ENCODE results near the gene BLOC1S6. TPM values are rescaled to one million over a fixed set of nuclear protein-coding genes. Genes with fewer than 3 reads are reported as not detected.
A peak's percentile ranks its signal among the peaks of the same experiment; 100 is the strongest.

BLOC1S6 gene
- total RNA-seq, 1 experiment from 2014 or later: 77.1 TPM

- Histone ChIP-seq H3K27me3 (ENCODE audit: low read length) (no peaks in the 10 kb centered on the region), H3K9ac (ENCODE audit: low read length) (no peak overlapping the region), H3K4me2 (ENCODE audit: low read depth, low read length, poor library complexity, severe bottlenecking) (no peak overlapping the region), H3K9me2 (replicated peaks; ENCODE audit: insufficient read depth, low read length) (no peaks in the 10 kb centered on the region), H2AFZ (ENCODE audit: low read length) (no peak overlapping the region), H3K4me1 (ENCODE audit: low read length) (peaks cover 2% of the 10 kb centered on the region), H3K79me2 (ENCODE audit: low read length) (no peaks in the 10 kb centered on the region), H3K4me3 (ENCODE audit: low read length) (no peak overlapping the region), H3K36me3 (ENCODE audit: insufficient read depth, low read length) (no peaks in the 10 kb centered on the region), H3K27ac (ENCODE audit: low read length) (no peak overlapping the region), H4K20me1 (ENCODE audit: insufficient read depth, low read depth, low read length) (no peaks in the 10 kb centered on the region), H3K9me3 (ENCODE audit: low read length) (no peaks in the 10 kb centered on the region)
- DNase-seq: no peak
Observed at GRCh38 chr15:45549541-45550220, 37.5 kb upstream of the BLOC1S6 start.

DNA sequence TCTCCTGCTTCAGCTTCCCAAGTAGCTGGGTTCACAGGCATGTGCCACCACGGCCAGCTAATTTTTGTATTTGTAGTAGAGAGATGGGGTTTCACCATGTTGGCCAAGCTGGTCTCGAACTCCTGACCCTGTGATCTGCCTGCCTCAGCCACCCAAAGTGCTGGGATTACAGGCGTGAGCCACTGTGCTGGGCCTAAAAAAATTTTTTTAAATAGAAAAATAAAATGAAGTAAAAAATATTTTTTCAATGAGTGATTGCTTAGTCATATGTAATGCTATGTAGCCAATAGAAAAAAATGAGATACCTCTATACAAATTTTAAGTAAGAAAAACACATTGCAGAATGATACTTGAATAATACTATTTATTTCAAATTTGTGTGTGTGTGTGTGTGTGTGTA is 36.7 kb upstream of the BLOC1S6 start:
- Histone ChIP-seq H3K36me3 (ENCODE audit: insufficient read depth, low read length) (no peaks in the 10 kb centered on the region), H3K9me2 (replicated peaks; ENCODE audit: insufficient read depth, low read length) (no peaks in the 10 kb centered on the region), H3K79me2 (ENCODE audit: low read length) (no peaks in the 10 kb centered on the region), H3K9ac (ENCODE audit: low read length) (no peak overlapping the region), H4K20me1 (ENCODE audit: insufficient read depth, low read depth, low read length) (no peaks in the 10 kb centered on the region), H3K4me2 (ENCODE audit: low read depth, low read length, poor library complexity, severe bottlenecking) (no peak overlapping the region), H2AFZ (ENCODE audit: low read length) (no peak overlapping the region), H3K9me3 (ENCODE audit: low read length) (no peaks in the 10 kb centered on the region), H3K27me3 (ENCODE audit: low read length) (no peaks in the 10 kb centered on the region), H3K27ac (ENCODE audit: low read length) (no peak overlapping the region), H3K4me3 (ENCODE audit: low read length) (no peak overlapping the region), H3K4me1 (ENCODE audit: low read length) (no peaks in the 10 kb centered on the region)
- no peak for DNase-seq

DNA sequence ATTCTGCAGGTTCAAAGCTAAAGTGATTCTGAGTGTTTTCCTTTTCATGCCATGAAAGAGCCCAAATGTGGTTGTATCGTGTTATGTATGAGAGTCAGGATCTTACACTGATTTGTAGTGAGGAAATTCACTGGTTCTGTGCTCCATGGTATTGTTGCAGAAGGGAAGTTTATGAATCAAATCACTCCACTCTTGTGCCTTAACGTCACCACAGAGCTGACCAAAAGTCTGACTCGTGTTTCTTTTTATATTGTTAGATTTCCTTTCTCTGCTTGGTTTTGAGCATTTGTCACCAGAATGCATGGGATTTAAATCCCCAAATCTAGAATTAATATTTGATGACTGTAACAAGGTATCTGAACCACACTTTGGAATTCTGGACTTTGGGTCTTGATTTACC is 35.5 kb upstream of the BLOC1S6 start:
- no peak for DNase-seq
- H3K9me3 ChIP-seq (ENCODE audit: low read length): no peaks in the 10 kb centered on the region
- H3K4me3 ChIP-seq (ENCODE audit: low read length): no peak overlapping the region
- no peak overlapping the region for H3K27ac ChIP-seq (ENCODE audit: low read length)
- no peak overlapping the region for H2AFZ ChIP-seq (ENCODE audit: low read length)
- H4K20me1 ChIP-seq (ENCODE audit: insufficient read depth, low read depth, low read length): no peaks in the 10 kb centered on the region
- no peaks in the 10 kb centered on the region for H3K9me2 ChIP-seq (replicated peaks; ENCODE audit: insufficient read depth, low read length)
- no peaks in the 10 kb centered on the region for H3K79me2 ChIP-seq (ENCODE audit: low read length)
- no peak overlapping the region for H3K4me2 ChIP-seq (ENCODE audit: low read depth, low read length, poor library complexity, severe bottlenecking)
- H3K9ac ChIP-seq (ENCODE audit: low read length): no peak overlapping the region
- H3K4me1 ChIP-seq (ENCODE audit: low read length): no peaks in the 10 kb centered on the region
- no peaks in the 10 kb centered on the region for H3K27me3 ChIP-seq (ENCODE audit: low read length)
- no peaks in the 10 kb centered on the region for H3K36me3 ChIP-seq (ENCODE audit: insufficient read depth, low read length)

- no peak overlapping the region for H3K4me3 ChIP-seq (ENCODE audit: low read length)
- no peaks in the 10 kb centered on the region for H3K4me1 ChIP-seq (ENCODE audit: low read length)
- no peak overlapping the region for H3K27ac ChIP-seq (ENCODE audit: low read length)
- H3K79me2 ChIP-seq (ENCODE audit: low read length): no peaks in the 10 kb centered on the region
- H3K9me3 ChIP-seq (ENCODE audit: low read length): no peaks in the 10 kb centered on the region
- no peaks in the 10 kb centered on the region for H4K20me1 ChIP-seq (ENCODE audit: insufficient read depth, low read depth, low read length)
- H3K4me2 ChIP-seq (ENCODE audit: low read depth, low read length, poor library complexity, severe bottlenecking): no peak overlapping the region
- peak; percentile 42 for DNase-seq
- no peaks in the 10 kb centered on the region for H3K9me2 ChIP-seq (replicated peaks; ENCODE audit: insufficient read depth, low read length)
- H3K9ac ChIP-seq (ENCODE audit: low read length): no peak overlapping the region
- H3K36me3 ChIP-seq (ENCODE audit: insufficient read depth, low read length): no peaks in the 10 kb centered on the region
- H3K27me3 ChIP-seq (ENCODE audit: low read length): no peaks in the 10 kb centered on the region
- no peak overlapping the region for H2AFZ ChIP-seq (ENCODE audit: low read length)
Observed at GRCh38 chr15:45555934-45556608, 31.1 kb upstream of the BLOC1S6 start.

DNA sequence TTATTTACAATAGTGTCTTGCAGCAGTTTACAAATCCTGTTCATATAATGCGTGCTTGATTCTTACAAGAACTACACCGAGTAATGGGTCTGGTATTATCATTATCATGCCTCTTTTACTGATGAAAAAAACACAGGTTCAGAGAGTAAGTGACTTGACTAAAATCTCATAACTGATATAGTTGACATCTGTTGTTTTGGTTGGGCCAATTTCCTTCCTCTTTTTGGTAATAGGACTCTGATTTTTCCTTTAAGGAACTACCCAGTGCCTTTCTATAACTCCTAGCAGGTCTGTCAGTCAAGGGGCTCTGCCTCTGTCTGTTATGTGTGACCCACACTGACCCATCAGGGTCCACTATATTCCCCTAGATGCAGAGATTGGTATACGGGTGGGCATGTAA is 14.6 kb upstream of the BLOC1S6 start:
- no peaks in the 10 kb centered on the region for H3K36me3 ChIP-seq (ENCODE audit: insufficient read depth, low read length)
- no peaks in the 10 kb centered on the region for H4K20me1 ChIP-seq (ENCODE audit: insufficient read depth, low read depth, low read length)
- peaks cover 5% of the 10 kb centered on the region for H3K4me1 ChIP-seq (ENCODE audit: low read length)
- no peak for DNase-seq
- H3K9me3 ChIP-seq (ENCODE audit: low read length): no peaks in the 10 kb centered on the region
- H3K79me2 ChIP-seq (ENCODE audit: low read length): no peaks in the 10 kb centered on the region
- no peaks in the 10 kb centered on the region for H3K27me3 ChIP-seq (ENCODE audit: low read length)
- H3K9ac ChIP-seq (ENCODE audit: low read length): no peak overlapping the region
- no peak overlapping the region for H3K4me3 ChIP-seq (ENCODE audit: low read length)
- H3K9me2 ChIP-seq (replicated peaks; ENCODE audit: insufficient read depth, low read length): no peaks in the 10 kb centered on the region
- H3K4me2 ChIP-seq (ENCODE audit: low read depth, low read length, poor library complexity, severe bottlenecking): no peak overlapping the region
- H2AFZ ChIP-seq (ENCODE audit: low read length): no peak overlapping the region
- H3K27ac ChIP-seq (ENCODE audit: low read length): no peak overlapping the region

GRCh38 chr15:45573961-45574629 is 13.1 kb upstream of the BLOC1S6 start:
- Histone ChIP-seq H3K79me2 (ENCODE audit: low read length) (no peaks in the 10 kb centered on the region), H4K20me1 (ENCODE audit: insufficient read depth, low read depth, low read length) (no peaks in the 10 kb centered on the region), H3K4me2 (ENCODE audit: low read depth, low read length, poor library complexity, severe bottlenecking) (no peak overlapping the region), H3K9me2 (replicated peaks; ENCODE audit: insufficient read depth, low read length) (no peaks in the 10 kb centered on the region), H3K9ac (ENCODE audit: low read length) (no peak overlapping the region), H2AFZ (ENCODE audit: low read length) (no peak overlapping the region), H3K9me3 (ENCODE audit: low read length) (no peaks in the 10 kb centered on the region), H3K4me1 (ENCODE audit: low read length) (peaks cover 5% of the 10 kb centered on the region), H3K4me3 (ENCODE audit: low read length) (no peak overlapping the region), H3K27ac (ENCODE audit: low read length) (no peak overlapping the region), H3K36me3 (ENCODE audit: insufficient read depth, low read length) (no peaks in the 10 kb centered on the region), H3K27me3 (ENCODE audit: low read length) (no peaks in the 10 kb centered on the region)
- peak; percentile 77 for DNase-seq

DNA sequence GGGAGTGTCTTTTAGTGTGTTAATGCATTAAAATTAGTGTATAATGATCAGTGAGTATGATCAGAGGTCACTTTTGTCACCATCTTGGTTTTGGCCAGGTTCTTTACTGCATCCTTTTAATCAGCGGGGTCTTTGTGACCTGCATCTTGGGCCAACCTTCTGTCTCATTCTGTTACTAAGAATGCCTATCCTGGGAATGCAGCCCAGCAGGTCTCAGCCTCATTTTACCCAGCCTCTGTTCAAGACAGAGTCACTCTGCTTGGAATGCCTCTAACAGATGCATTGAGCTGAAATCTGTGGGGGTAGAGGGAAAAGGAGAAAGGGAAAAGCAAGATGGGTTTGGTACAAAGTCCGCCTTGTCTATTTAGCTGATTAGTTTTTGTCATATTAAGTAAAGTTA is 5.3 kb upstream of the BLOC1S6 start:
- Histone ChIP-seq H3K36me3 (ENCODE audit: insufficient read depth, low read length) (no peaks in the 10 kb centered on the region), H3K27ac (ENCODE audit: low read length) (no peak overlapping the region), H3K9ac (ENCODE audit: low read length) (no peak overlapping the region), H3K79me2 (ENCODE audit: low read length) (no peaks in the 10 kb centered on the region; the same call in 1 of the 2 replicates), H2AFZ (ENCODE audit: low read length) (no peak overlapping the region), H3K27me3 (ENCODE audit: low read length) (no peaks in the 10 kb centered on the region), H3K9me3 (ENCODE audit: low read length) (no peaks in the 10 kb centered on the region), H3K4me3 (ENCODE audit: low read length) (no peak overlapping the region), H3K4me2 (ENCODE audit: low read depth, low read length, poor library complexity, severe bottlenecking) (no peak overlapping the region), H3K9me2 (replicated peaks; ENCODE audit: insufficient read depth, low read length) (no peaks in the 10 kb centered on the region), H4K20me1 (ENCODE audit: insufficient read depth, low read depth, low read length) (no peaks in the 10 kb centered on the region), H3K4me1 (ENCODE audit: low read length) (peaks cover 10% of the 10 kb centered on the region)
- DNase-seq: no peak

All from Karpas-422 (cell line).